Hematopoietic multipotent progenitor cell treated with erythropoietin and hydrocortisone succinate and interleukin-3 and kit ligand, for 15 days (in vitro differentiated cells): ENCODE data around the gene CELF4.

Experiments
- DNase-seq: peaks from one replicate; pipeline ENCODE4 v3.0.0-alpha.2; 2015; ENCODE audit warnings: low spot score

The CELF4 gene

DNA sequence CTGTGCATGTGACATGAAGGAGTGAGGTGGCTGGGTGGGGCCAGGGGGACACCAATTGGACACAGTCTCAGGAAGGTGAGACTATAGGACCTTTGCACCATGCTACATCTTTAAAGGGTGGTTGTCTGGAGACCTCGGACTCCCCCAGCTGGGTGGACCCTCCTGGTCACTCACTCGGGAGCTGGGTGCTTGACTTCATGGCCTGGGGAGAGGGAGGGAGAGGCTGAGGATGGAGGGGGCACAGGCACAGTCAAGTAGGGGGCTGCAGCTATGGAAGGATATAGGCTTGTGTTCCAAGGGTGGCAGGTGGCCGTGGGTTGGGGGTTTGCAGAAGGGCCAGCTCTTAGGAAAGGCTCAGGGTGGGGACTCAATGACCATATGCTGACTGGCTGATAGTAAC lies 7.1 kb upstream of the CELF4 start:
- DNase-seq = no peak

DNA sequence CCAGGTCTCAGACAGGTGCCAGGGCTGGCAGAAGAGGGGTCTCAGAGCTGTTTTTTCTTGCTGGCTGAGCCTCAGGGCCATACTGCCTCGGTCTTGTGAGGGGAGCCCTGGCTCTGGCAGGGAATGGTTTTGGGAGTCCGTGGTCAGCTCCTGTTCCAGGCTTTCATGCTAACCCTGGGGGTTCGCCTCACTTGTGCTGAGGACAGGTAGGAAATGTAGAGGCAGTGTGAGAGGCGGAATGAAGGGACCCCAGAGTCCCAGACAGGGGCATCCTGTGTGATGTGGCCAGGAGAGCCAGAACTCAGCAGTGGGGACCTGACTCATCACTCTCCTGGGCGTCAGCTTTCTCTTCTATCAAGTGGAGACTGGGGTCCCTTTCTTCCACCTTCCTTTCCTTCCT lies 5.7 kb upstream of the CELF4 start:
- DNase-seq = no peak

DNA sequence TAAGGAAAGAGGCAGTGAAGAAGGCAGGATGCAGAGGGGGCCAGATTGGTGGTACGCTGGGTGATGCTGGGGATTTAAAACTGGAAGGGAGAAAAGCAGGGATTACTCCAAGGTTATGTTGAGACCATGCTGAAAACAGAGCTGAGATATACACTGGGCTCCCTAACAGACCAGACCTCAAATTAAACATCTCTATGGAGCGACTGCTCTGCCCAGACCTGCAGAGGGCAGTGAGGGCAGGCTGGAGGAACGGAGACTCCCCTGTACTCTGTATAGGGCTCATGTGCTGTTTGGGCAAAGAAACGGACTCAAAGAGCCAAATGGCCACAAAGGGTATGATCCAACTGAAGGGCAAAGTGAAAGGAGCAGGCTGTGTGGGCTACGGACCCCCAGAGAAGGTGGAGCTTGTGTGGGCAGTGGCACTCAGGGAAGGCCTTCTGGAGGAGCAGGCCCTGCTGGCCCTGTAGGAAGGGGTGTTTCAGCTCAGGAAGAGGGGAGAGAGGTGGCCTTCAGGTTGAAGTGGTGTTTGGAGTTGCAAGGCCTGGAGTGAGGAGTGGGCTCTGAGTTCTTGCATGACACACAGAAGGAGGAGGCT lies 4.8 kb upstream of the CELF4 start:
- DNase-seq = no peak

DNA sequence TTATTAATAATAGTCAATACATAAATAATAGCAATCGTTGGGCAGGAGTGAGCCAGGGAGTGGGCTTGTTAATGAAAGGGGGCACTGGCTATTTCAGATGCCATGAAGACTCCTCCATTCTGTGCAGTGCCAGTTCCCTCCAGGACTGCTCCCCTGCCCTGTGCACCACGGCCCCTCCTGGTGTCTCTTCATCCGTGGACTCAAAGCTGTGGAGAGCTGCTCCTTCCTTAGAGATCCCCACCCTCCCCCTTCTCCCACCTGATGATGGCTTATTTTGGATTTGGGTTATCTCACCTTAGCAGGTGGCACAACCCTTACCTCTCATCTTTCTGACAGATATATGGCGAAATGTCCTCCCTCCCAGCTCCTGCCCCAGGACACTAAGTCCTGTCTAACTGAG lies 3.1 kb upstream of the CELF4 start:
- no peak for DNase-seq

DNA sequence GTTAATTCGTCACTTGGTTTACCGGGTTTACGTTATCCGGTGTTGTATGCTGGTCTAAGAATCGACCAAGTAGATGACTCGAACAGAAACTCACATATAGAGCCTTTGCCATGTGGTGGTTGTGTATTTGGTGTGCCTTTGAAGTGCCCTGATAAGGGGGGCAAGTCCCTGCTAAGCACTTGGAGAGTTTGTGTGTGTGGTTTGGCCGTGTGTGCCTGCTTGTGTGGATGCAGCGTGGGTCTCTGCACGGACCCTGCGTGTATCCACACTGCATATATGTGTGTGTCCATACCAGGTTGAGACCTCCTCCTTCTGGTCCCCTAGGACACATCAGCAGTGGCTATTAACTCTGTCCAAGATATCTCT lies 2.4 kb upstream of the CELF4 start:
- no peak for DNase-seq

DNA sequence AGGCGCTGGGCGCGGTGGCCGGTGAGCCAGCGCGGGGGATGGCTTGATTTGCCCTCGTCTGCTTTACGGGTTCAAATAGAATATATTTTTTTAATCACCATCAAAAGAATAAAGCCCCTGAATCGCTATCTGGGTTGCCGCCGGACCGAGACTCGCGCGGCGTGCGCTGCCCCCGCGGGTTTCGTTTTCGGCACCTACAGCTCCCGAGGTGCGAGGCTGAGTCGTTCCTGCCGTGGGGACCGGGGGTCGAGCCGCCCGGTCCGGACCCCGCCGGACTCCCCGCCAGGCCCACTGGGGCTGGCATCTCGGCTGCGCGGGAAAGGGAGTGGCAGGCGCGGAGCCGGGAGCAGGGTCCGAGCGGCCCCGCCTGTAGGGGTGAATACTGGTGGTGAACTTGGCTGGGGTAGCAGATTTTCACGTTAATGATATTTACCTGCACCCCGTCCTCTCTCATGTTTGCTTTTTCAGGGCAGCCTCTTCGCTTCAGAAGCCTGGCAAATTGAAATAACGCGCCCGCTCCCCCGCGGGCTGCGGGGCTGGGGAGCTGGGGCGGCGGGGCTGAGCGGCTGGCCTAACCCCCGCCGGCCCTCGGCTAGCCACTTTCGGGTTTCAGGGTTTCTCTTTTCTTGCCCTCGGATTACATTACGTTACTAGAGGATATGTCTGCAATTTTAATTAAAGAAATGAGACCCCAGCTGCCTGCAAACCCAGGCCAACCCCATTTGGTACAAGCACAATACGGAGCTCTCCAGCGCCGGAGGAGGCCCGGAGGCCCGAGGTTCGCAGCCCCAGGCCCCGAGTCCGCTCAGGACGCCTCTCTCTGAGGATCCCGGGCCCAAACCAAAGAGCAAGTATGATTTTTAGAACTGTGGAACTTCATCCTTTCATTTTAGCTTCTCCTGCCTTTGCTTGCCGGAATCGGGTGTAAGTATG lies 1.7 kb upstream of the CELF4 start:
- no peak for DNase-seq

DNA sequence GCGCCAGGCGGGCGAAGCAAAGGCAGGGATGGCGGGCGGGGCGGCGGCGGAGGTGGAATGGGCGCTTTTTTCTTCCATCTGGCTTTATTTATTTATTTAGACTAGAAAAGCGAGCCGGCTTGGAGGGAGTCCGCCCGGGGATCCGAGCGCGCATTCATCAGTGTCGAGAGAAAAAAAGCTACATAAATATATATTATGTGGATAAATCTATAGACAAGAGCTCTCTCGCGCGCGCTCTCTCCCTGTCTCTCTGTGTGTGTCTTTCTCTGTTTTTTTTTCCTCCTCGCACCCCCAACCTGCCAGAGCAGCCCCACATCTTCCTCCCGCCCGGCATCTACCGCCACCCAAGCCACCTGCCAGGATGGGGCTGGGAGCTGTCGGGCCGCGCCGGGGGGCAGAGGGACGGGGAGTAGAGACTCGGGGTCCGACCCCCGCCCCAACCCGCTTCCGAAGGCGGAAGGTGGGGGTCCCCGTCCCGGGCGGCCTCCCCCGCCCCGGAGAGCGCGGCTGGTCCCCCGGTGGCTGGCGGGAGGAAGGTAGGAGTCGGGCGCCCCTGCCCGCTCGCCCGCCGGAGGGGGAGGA lies 972 bp upstream of the CELF4 start:
- DNase-seq = no peak

DNA sequence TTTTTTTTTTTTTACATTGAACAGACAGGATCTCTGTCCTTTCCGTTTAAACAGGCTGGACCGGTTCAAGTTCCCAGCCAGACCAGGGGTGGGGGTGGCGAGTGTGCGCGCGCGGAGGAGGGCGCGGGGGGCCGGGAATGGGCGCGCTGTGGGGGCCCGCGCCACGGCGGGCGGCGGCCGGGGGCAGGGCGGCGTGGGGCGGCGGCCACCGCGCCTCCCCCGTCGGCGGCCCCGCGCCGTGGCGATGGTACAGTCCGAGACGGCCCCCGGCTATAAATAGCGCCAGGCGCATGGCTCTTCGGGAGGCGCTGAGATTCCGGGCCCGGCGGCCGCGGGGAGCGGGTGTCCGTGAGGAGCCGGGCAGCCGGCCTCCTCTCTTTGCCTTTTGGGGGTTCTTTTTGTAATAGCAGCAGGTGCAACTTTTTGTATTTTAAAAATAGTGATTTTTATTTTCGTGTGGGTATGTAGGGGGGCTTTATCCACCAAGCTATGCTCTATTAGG lies 430 bp upstream of the CELF4 start:
- no peak for DNase-seq

DNA sequence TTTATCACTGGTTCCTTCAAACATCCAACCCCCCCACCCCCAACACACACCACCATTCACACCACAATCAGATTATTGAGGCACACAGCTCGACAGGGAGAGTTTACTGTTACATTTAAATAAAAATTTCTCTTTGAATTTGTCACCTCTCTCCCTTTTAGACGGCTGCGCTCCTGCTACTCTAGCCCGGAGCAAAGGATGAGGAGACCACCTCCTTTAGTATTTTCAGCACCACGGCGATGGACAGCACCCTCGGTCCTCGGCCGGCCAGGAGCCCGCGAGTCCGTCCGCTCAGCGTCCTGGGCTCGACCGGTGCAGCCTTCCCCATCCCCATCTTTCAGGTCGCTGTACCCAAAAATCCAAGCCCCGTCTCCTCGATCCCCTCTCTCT lies 892 bp downstream of the CELF4 start:
- no peak for DNase-seq

DNA sequence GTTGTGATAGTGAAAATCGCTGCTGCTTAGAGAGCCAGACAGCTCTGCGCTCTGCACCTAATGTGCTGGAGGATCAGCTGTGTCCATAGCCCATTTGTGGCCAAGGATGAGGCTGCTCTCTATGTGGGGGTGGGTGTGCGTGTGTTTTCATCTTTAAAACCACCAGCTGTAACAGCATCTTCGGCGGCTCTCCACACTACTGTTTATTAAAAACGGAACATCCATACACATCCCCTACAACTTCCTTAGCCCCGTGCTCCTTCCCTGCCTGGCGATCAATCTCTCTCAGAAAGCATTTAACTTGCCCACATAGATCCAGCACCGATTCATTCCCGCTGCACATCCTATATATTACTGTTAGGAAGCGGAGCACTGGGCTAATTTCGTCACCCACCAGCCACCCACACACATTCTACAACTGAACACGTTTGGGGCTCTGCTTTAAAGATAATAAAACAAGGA lies 1.6 kb downstream of the CELF4 start:
- DNase-seq = no peak

DNA sequence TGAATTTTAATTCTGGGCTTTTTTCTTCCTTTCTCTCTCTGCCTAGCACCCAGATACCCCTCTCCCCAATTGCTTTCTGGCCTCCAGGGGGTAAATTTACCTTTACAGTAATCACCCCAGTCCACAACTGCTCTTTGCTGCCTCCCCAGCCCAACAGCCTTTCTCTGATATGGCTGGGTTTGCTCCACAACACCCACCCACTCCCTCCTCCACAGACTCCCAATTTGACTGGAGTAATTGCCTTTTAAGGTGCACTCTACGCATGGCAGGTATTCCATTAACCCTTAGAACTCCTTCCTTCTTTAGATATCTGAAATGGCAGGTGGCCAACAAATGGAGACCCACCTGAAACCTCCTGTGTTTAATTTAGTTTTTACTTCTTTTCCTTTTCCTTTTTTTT lies 3.6 kb downstream of the CELF4 start:
- DNase-seq = no peak

DNA sequence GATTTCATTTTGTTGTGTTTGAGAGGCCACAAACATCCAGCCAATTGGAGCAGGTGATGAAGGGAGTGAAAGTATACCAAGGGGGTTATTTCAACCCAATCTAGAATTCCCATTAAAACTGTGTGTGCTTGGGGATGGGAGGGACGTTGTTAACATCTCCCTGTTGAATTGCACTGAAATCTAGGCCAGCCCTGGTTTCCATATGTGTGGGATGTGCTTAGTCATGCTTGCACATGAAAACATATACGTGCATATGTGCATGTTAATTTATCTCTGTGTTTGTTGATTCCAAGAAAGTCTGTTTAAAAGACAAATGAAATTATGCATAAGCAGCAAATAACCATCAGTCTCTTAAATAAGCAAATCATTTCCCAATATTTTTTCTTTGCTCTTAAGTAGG lies 5.6 kb downstream of the CELF4 start:
- no peak for DNase-seq

DNA sequence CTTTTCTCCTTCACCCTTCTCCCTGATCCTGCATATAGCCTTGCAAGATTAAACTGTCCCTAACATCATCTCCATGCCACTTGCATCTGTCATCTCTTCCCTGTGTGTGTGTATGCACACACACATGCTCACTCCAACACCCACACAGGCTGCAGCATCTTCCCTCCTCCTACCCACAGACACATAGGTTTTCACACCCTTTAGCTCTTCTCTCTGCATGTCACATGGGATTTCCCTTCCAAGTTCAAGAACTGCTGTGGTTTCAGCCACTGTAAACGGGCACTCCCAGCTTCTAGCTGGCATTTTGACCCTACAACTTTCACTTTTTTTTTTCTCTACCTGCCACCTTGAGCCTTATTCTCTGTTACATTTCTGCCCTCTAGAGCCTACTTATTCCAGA lies 6.4 kb downstream of the CELF4 start:
- DNase-seq = no peak

DNA sequence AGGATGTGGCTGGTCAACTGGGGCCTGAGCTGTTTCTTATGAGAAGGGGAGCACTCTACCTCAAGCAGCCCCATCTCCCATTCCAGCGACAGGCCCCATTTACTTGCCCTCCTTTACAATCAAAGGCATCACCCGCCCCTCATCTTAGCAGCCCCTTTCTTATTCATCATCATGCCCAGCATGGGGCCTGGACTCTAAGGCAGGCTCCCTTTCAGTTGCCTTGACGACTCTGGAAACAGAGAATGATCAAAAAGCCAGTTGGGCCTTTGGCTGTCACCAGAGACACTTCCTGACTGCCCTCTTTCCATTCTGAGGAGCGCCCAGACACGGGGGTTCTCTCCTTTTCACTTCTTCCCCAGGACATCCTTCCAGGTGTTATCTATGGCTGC lies 11.2 kb downstream of the CELF4 start:
- no peak for DNase-seq

DNA sequence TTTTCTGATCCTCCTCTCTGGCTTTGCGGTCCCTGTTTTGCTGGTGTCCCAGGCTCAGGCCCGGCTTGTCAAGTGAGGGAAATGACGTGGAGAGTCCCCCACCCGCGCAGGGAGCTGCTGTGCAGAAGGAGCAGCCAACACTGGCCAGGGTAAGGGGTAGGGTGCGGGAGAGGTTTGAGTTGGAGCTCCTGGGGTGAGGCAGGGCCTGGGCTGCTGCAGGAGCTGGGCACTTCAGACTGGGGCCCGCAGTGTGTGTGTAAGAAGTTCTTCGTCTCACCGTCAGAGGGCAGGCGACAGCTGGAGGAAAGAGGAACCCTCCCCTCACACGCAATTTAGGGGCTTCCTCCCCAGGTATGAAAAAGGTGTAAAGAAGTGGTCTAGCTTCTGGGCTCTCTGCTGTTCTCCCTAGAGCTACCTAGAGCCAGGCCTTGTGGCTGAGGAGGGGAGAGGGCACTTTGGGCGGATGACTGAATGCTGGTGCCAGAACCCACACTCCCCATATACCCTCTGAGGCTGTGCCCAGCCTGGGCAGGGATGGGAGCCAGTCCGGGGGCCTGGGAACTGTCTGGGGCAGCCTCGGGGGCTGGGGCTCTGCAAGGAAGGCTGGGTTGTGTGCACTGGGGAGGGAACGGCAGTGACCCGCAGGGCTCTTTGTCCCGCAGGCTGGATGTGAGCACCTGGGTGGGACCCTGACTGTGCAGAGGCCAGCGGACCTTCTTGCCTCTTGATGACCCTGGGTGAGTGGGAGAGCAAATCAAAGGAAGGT lies 11.8 kb downstream of the CELF4 start:
- no peak for DNase-seq

DNA sequence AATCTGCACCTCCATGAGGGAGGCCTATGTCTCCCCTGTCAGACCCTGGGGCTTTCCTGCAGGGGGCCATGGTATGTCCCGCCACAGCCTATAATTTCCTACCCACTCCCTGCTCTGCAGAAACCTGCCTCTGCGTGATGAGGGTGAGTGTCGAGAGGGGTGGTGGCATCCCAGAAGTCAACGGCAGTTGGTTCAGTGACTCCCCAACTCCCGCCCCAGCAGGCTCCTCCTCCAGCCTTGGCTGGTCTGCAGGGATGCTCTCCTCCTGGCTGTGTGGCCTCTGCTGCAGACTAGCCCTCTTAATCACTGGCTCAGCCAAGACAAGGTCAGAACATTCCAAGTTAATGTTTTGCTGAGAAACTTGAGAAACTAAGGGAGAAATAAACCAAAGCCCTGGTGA lies 13.3 kb downstream of the CELF4 start:
- no peak for DNase-seq

DNA sequence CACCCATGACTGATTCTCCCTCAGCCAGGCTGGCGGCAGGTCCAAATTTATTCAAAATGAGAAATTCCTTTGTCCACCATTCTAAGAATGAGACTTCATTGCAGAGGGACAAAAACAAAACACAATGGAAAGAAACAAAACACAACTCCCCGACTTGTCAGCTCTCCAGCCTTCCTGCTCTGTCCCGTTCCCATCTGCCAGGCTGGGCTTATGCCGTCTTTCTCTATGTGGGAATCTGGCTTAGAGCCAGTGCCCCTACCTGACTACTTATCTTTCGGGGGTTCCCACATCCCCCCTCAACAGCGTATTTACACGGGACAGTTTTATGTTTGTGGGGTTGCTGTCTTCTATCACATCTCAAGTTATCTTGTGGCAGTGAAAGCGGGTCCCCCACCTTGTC lies 13.8 kb downstream of the CELF4 start:
- DNase-seq = no peak

DNA sequence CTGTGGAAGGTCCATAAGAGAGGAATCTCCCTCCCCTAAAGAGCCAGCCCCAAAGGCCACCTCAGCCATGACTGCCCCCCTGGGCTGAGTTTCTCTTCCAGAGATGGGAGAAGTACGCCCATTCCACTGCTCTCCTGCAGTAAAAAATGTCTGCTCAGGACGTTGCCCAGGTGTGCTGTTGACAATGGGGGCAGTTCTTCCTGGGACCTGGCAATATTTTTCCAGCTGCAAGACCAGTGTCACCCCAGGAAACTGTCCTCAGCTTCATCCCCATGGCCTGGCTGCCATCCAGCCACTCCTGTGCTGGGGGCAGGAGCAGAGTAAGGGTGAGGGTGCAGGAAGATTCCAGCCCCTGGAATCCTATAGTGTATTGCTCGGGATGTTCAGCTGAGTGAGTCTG lies 14.3 kb downstream of the CELF4 start:
- DNase-seq = no peak

DNA sequence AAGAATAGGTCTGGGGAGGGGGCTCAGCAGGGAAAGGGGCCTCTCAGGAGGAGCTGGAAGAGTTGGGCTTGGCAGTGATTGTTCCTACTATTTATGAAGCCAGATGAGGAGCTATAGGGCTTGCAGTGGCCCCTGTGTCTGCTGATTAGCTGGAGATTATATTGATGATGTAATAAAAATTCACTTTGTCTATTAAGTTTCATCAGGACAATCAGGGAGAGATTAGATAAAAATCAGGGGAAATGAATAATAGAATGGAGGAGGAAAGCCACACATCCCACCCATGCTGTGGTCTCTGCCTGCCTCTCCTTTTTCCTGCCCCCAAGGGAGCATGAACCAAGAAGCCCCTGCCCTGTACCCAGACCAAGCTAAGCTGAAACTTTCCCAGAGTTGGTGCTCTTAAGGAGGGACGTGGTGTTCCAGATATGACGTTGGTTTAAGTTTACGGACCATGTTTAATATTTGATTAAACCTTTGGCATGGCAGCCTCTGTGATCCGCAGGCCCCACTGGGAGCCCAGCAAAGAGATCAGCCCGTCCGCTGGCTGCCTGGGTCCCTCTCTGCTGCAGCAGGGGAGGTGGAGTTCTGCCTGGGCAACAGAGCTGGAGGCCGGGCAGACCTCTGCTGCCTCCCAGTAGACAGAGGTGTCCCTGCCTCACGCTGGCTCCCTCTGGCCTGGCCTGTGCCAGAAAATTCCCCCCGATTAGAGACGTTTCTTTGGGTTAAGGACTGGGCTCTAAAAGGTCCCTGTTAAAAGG lies 15.3 kb downstream of the CELF4 start:
- DNase-seq = no peak

DNA sequence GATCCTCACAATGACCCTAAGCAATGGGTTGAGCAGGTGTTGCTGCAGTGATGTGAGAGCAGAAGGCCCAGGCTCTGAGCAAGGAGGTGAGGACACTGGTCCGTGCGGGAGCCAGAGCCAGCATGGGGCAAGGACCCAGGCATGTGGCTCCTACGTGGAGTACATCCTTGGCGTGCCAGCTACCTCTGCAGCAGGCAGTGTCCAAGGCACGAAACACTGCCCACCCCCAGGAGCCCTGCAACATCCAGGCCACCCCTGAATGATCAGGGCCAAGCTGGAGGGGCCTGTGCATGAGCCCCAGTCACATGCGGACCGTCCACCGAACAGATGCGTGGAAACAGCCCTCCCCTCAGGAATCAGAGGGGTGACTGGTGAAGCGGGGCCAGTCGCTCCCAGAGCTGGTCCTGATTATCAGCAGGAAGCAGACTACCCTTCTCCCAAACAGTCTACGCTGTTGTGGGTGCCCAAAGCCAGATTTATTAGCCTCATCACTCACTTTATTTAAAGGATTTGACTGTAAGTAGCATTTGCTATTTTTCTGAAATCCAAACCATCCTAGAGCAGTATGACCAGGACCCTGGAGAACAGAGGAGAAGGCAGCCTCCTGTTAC lies 16.8 kb downstream of the CELF4 start:
- no peak for DNase-seq

DNA sequence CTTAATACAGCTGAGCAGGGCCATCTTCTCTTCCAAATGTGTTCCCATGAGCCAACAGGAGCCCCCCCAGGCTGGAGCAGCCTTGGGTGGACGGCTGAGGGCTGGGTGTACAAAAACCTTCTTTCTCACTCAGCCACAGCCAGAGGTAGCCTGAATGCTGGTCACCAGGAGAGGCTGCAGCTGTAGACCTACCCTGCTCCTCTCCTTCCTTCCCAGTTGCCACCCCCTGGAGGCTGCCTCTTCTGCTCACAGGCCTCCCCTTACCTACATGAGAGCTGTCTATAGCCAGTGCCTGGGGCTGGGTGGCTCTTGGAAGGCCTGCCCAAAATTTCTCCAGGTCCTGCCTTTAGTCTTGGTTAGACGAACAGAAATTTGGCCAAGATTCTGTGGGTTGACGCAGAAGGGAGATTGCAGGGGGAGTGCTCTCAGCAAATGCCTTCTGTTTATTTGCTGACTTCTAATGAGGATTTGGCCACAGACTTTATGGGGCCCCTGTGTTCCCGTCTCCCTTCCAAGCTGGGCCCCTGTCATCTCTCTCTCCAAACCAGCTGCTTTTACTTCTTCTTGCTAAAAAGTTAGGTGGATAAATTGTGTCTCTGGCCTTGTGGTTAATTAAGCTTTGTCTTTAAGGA lies 18.3 kb downstream of the CELF4 start:
- no peak for DNase-seq
